Fibroblast of villous mesenchyme (primary cell): ENCODE measurements around the gene TMEM39A. TPM values are rescaled to one million over a fixed set of nuclear protein-coding genes. Genes with fewer than 3 reads are reported as not detected.
A peak's percentile ranks its signal among the peaks of the same experiment; 100 is the strongest.

Source experiments
- DNase-seq: peaks from one replicate; pipeline ENCODE4 v3.0.0-alpha.2; 2010; ENCODE audit warnings: low read depth
- H3K4me3 ChIP-seq: 2 replicates; pipeline ENCODE4 v1.5.1; 2011; ENCODE audit warnings: low read depth, mild to moderate bottlenecking, low read length
- CTCF ChIP-seq: IDR thresholded peaks from 2 replicates; pipeline ENCODE4 v1.5.1; 2012; ENCODE audit warnings: low read depth, mild to moderate bottlenecking, low read length; ENCODE audit not compliant: insufficient read depth
- total RNA-seq: library from RNA; depleted of rRNA; stranded (reverse); fragments of >200 nt; gene quantifications from 2 replicates; pipeline ENCODE4 v1.2.3, GENCODE V29; 2012

TMEM39A gene
- total RNA-seq, 1 donor, result 88.5 TPM

DNA sequence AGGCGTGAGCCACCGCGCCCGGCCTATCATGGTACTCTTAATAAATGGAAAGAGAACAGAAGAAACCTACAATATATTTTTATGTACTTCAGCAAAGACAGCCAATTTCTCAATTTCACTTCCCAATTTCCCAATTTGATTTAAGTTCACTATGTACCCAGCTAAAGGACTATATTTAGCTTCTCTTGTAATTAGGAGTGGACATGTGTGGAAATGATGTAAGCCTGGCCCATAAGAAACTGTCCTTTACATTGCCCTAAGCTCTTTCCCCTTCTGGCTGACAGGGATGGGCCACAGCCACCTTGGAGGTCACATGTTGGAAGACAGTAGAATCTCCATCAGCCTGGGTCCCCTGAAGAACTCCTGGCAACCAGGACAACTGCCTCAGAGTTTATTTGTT is 6.2 kb downstream of the TMEM39A start:
- no peak for TF ChIP-seq CTCF
- H3K4me3 ChIP-seq, result no peak overlapping the region
- peak; percentile 14 for DNase-seq

GRCh38 chr3:119456469-119456868 is 6.9 kb downstream of the TMEM39A start:
- TF ChIP-seq CTCF, result no peak
- no peak for DNase-seq

GRCh38 chr3:119453822-119454221 is 9.6 kb downstream of the TMEM39A start:
- TF ChIP-seq CTCF, result no peak
- no peak overlapping the region for H3K4me3 ChIP-seq
- no peak for DNase-seq

More at GRCh38 chr3:119456469-119456868, 6.9 kb downstream of the TMEM39A start:
- H3K4me3 ChIP-seq, result no peak overlapping the region

DNA sequence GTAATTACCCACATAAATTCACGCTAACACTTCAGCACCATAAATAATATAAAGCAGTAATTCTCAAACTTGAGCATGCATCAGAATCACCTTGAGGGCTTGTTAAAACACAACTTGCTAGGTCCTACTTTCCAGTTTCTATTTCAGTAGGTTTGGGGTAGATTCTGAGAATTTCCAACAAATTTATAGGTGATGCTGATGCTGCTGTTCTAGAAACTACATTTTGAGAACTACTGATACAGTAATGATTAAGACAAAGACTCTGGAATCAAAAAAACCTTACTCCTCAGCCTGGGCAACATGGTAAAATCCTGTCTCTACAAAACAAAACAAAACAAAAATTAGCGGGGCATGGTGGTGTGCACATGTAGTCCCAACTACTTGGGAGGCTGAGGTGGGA is 18.8 kb downstream of the TMEM39A start:
- no peak for TF ChIP-seq CTCF
- H3K4me3 ChIP-seq, result no peak overlapping the region
- no peak for DNase-seq

GRCh38 chr3:119443179-119443578 is 20.2 kb downstream of the TMEM39A start:
- H3K4me3 ChIP-seq, result no peak overlapping the region
- DNase-seq, result no peak
- TF ChIP-seq CTCF, result no peak

- no peak for TF ChIP-seq CTCF
- DNase-seq, result no peak
- no peak overlapping the region for H3K4me3 ChIP-seq
These were observed 25.6 kb downstream of the TMEM39A start for GRCh38 chr3:119437691-119438258.

DNA sequence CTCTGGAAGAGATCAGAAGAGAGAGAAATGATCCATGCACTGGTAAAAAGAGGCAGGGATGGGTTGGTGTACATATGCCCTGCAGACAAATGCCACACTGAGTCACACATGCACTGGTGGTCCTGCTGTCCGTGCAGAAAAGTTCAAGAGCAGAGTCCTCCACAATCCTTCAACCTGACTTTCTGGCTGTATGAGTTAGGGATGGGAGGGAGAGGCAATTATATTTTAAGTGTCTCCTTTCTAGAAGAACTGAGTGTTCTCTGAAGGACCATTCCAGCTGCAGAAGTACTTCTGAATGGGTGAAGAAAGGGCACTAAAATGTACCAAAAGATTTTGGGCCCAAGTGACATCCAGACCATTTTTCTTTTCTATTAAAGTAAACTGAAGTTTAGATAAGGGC is 26.4 kb downstream of the TMEM39A start:
- no peak overlapping the region for H3K4me3 ChIP-seq
- TF ChIP-seq CTCF, result no peak
- no peak for DNase-seq
